ENCODE measurements around the gene PKHD1.
"Not testable (repeated sequence)": the region's sequence is repeated elsewhere in the genome, so short reads cannot be mapped to it uniquely, and the experiment has no call there.

PKHD1 gene

DNA sequence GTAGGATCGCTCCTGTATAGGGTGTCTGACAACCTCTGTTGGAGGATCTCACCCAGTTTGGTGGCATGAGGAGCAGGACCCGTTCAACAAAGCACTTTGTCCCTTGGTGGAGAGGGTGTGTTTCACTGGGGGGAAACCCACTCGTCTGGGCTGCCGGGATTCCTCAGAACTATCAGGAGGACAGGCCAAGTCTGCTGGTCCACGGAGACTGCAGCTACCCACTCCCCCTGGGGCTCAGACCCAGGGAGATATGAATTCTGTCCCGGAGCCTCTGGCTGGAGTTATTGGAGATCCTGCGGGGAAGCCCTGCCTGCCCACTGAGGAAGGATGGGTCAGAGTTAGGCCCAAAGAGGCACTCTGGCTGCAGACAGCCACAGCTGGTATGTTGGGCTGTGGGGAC, 233.1 kb downstream of the PKHD1 start:
- no peak for DNase-seq (ENCODE audit: low read depth)

DNA sequence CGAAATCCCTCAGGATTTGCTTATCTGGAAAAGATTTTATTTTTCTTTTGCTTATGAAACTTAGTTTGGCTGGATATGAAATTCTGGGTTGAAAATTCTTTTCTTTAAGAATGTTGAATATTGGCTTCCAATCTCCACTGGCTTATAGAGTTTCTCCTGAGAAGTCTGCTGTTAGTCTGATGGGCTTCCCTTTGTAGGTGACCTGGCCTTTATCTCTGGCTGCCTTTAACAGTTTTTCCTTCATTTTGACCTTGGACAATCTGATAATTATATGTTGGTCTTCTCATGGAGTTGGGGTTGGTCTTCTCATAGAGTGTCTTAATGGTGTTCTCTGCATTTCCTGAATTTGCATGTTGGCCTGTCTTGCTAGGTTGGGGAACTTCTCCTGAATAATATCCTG, 234.3 kb downstream of the PKHD1 start:
- DNase-seq (ENCODE audit: low read depth): not testable (repeated sequence)

DNA sequence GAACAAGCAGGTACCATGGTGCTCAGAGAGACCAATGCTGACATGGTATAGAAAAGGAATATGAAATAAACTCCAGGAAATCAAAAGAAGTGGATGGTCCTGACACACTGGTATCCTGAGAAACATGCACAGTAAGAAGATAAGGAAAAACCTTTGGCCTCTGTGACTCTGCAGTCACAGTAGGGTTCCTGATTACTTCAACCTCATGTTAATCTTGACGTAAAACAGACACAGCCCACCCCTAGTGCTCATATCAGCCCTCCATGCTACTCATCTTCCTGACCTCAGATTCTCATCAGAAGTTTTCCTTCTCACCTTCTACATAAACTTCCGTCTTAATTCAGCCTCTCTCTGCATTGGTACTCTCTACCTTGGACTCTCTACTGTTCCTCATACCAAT, 240.9 kb downstream of the PKHD1 start:
- DNase-seq (ENCODE audit: low read depth): no peak

DNA sequence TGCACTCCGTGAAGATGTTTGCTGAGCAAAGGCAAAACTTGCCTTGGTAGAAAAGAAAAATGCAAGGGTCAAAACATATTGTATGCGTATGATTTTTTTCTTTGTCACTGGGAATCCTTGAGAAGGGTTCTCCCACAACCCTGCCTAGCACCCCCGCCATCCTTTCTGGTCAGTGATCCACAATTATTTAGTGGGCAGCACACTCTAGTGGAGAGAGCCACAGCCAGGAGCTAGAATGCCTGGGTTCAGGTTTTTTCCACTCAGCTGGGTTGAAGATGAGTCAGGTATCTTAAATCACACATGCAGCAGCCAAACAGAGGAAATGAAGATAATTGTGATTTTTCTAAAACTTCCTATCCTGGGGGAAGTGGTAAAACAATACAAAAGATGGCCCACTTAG, 243.1 kb downstream of the PKHD1 start:
- DNase-seq (ENCODE audit: low read depth): no peak

DNA sequence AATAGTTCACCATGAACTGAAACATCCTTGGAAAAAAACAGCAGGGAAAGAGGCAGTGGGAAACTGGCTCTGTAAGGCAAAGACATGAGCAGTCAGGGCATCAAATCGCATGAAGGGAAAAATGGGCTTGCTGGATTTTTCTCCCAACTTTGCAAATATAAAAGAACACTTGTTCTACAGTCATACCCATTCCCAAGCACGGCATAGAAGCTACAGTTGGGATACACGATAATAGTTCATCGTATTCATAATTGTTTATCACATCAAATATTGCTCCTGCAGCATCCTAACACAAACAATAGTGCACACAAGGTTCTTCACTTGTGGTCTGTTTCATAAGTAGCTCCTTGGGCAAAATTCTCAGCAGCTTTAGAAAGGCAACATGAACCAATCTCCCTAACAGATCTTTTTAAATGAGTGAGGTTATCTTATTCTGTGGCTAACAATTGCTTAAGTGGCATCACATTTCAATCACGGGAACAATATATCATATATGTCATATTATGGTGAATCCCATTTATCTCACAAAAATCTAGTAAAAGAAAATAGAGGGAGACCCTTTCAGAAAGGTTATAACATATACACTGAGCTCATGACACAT, 243.9 kb downstream of the PKHD1 start:
- DNase-seq (ENCODE audit: low read depth): no peak

DNA sequence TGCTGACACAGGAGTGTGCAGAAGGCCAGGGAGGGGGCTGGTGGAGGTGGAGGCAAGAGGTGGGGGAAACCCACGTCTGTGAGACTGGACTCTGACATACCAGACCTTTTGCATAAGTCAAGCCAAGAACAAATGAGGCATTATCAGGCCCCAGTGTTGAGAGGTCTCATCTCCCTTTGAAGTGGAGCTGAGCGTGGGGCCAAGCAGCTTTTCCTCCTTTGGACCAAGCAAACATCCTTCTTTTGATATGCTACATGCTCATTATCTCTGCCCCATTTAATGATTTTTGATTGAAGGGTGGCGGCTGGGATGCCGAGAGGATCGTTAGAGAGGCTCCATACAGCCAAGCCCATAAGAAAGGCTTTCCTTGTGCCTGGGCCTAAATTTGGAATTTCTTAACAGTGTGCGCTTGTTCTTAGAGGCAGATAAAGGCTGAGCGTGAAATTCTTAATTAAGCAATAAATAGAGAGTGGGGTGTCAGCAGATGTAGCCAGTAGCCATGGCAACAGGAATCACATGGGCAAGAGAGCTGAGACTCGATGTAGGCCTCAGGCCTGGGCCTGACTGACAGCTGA, 244.5 kb downstream of the PKHD1 start:
- no peak for DNase-seq (ENCODE audit: low read depth)

DNA sequence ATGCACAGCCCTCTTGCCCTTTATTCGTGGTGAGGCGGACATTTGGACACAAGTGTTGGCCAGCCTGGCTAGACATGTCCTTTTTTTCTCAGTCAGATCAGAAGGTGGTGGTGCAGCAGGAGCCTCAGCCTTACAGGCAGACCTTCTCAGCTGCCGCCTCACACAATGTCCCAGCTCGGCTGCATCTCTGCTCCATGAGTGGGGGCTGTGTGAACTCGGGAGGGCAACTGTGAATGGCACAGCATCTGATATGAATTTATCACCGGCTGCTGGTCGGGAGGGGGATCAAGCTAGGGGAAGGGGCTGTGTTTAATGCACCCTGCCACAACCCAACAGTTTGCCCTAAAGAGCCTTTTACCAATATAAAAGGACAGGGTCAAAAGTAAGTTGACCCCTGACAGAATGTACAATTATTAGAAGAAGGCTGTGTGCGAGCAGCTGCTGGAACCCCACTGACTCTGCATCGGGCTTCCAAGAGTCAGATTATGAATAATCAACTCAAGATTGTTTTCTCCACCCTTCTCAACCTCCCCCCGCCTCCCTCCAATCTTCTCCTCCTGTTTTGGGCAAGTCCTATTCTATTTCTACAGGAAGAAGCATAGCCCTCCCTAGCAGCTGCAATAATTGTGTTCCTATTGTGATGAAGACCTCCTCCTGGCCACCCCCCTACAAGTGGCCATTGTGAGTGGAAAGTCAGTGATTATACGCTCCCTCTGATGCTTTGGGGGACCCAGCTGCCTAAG, 245.2 kb downstream of the PKHD1 start:
- no peak for DNase-seq (ENCODE audit: low read depth)

DNA sequence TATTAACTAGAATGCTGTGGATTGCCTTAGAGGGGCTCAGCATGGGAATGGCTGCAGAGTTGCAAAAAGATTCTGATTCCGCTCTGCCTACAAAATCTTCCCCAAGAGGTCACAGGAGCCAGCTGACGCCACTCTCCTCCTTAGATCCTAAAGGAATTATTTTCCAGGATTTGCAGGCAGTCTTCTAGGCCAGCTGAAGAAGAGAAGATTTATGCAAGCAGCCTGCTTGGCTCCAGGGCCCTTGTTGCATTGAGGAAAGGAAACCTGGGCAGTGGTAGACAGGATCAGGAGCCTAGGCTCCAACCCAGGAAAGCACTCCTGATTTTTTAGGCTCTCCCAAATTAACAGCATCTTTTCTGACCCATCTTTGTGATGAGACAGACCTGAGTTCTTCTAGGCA, 245.8 kb downstream of the PKHD1 start:
- no peak for DNase-seq (ENCODE audit: low read depth)

DNA sequence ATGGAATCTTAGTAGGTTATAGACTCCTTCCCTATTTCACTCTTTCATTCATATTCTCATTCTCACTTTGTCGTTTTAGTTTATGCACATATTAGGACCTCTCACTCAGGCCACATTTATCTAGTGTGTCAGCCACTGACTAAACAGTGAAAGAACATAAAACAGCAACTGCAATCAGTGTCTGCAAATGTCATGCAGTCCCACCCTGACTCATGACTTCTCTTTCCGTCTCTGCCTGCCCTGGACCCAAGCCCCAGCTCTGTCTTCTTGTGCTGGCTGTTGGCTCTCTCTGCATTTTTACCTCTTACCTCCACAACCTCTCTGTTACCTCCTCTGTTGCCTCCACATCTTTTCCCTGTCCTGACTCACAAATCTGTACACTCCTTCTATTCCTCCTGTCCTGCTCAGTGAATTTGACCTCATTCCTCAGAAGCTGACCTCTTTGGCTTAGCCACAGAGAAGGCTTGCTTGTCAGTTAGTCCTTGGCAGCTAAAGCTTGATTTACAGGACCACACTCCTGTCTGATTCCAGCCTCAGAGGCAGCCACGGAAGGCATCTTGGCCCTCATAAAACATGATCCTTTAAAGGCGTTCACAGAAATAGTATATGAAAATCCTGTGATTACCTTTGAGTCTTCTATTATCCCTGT, 247.6 kb downstream of the PKHD1 start:
- DNase-seq (ENCODE audit: low read depth): no peak

DNA sequence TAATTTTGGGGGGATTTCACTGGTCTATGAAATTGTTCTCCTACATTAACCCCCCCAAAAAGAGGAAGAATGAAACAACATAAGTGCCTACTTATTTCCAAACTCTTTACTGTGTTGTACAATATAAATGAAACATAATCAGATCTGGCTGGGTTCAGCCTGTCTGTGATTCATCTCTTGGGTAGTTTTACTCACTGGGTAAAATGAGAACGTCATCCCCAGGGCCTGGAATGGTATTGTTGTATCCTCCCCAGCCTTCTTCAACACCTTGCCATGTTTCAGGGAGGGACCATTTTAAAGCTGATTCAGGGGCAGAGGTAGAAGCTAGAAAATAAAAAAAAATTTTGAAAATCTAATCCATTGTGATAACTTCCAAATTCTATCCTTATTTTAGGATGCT, 256.7 kb downstream of the PKHD1 start:
- no peak for DNase-seq (ENCODE audit: low read depth)

DNA sequence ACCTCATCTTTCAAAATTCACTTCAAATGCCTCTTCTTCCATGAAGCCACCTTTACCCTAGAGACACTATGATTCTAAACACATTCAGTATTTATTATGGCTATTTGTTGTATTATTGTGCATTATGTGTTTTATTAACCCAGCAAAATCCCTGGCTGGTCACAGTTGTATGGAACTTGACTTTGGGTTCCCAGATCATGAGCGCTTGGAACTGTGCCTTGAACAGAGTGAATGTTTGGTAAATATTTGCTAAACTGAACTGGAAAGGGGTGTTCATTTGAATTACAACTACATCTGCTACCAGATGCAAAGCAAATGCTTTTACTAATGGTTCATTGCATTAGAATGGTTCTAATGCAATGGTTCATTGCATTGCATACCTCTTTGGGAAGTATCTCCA, 259.8 kb downstream of the PKHD1 start:
- no peak for DNase-seq (ENCODE audit: low read depth)

DNA sequence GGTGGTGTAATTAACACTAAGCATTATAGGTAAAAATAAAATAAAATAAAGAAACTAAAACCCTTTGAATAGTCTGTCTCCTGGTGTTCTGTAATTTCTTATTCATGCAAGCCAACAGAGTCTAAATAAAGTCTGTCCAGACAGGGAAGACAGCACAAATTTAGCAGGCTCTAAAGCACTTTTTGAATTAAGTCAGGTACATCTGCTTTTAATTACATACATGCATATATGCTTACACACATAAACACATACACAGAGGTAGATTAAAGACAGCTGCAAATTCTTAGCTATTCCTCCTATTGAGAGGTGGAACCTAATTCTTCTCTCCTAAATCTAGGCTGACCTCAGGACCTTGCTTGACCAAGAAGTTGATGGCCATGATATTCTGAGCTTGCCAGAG, 262.5 kb downstream of the PKHD1 start:
- DNase-seq (ENCODE audit: low read depth): no peak

DNA sequence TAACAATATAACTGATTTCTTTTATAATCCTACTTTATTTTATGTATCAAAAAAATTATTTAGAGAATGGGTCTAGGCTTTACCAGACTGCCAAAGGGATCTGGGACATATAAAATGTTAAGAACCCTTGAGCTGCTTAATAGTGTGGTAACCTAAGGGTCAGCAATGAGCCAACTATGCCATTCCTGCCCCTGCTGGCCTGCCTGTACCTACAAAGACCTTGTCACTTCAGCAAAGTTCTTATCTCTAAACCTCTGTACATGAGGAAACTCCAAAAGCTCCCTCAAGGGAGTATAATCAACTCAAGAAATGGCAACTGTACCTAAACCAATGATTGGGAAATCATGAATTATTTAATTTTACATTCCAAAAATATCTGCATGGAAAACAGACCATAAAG, 266.9 kb downstream of the PKHD1 start:
- DNase-seq (ENCODE audit: low read depth): no peak

DNA sequence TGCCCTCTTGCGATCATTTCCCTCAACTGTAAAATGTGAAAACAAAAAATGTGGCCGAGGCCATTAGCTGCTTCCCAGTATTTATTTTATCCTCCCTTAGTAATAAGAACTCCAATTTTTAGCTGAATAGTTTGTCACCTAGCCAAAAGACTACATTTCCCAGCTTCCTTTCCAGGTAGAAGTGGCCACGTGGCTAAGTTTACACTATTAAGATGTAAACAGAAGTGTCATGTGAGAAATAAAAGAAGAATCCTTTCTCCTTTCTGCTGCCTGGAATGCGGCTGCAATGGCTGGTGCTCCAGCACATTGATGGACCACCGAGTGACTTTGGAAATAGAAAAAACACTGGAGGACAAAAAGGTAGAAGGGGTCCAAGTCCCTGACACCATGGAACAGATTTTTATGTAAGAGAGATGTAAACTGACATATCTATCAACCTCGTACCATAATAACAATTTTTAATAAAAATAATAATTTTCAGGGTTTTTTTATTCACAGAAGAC, 268.8 kb downstream of the PKHD1 start:
- DNase-seq (ENCODE audit: low read depth): no peak

DNA sequence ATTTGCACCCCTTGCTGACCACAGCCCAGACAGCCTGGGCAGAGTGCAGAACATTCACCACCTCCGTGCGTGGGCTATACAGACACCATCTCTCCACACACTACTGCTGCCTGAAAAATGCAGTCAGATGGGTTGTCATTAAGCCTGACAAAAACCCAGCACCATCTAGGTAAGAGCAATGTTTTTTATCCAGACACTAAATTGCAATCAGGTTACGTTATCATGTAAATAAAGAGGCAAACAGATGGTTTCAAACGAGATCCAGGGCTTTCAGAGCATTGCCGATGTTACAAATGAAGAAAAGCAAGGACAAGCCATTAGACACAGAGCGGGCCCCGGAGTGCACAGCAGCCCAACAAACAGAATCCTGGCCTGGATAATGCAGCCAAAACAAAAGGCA, 269.6 kb downstream of the PKHD1 start:
- DNase-seq (ENCODE audit: low read depth): no peak

DNA sequence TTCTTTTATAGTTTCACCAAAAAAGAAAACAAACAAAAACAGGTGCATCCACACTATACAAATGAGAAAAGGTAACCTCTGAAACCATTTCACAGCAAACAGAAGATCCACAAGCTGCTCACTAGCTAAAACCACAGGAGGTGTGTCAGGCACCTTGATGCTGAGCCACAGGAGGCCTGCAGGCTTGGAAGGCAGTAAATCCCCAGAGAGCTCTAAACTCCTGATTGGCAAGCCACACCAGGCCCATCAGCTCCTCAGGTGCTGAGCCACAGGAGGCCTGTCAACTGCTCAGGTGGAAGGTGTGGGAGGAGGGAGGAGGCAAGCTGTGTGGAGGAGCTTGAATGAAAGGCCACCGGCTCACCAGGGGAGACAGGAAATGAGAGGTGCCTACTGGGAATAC, 273.0 kb downstream of the PKHD1 start:
- no peak for DNase-seq (ENCODE audit: low read depth)

DNA sequence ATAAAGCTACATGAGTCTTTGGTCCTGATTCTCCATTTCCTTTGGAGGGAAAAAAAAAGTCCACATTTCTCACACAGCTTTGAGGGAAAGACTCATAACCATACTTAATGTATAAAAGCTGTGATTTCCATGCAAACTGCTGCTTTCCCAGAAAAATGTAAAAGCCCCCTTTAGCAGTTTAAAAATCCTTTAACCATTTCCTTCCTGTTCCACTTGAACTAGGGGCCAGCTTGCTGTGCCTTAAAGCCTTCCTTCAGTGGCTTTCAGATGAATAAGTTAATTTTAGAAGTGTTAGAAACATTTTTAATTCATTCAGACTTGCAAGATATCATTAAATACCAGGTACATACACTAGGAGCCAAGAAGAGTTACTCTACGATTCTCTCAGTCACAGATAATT, 273.5 kb downstream of the PKHD1 start:
- DNase-seq (ENCODE audit: low read depth): no peak

DNA sequence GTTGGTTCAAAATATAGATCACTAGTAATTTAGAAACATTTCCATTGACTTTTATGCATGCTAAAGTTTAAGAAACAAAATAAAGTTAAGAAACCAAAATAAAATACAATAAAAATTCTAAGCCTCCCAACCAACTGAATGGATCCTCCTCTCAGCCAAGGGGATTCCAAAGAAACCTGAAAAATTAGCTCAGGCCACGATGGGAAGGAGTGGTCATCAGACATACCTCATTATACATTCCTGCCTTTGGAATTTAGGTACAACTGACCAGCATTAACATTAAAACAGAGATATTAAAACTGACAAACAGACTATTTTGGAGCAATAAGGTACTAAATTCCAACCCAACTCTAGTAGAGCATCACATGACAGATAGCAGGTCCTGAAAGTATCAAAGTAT, 275.2 kb downstream of the PKHD1 start:
- no peak for DNase-seq (ENCODE audit: low read depth)

DNA sequence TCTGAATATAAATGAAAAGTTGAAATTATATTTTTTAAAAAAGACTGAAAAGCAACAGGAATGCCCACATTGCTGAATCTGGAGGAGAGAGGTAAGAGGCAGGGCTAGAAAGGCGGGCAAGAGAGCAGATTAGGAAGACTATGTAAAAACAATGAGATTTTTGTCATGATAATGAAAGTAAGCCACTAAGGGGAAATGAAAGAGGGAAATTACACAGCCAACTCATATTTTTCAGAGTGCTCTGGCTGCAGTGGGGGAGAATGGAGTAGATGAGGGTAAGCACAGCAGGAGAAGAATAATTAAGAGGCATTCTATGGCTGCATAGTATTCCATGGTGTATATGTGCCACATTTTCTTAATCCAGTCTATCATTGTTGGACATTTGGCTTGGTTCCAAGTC, 281.9 kb downstream of the PKHD1 start:
- no peak for DNase-seq (ENCODE audit: low read depth)

DNA sequence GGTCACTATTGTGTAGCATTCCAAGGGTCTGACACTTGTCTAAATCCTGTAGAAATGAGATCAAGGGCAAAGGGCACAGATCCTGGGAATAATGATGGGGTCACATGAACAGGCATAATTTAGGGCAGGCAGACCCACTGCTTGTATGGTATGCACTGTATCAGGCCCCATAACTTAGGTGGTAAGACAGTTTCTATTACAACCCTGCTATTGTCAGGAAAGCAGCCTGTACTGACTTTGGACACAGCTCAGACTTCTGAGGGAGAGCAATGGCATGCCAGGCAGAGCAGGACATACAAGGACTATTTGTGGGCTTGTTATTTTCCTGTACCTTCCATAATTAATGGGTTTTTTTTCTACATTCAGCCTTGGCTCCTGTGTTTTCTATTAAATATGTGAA, 286.8 kb downstream of the PKHD1 start:
- no peak for DNase-seq (ENCODE audit: low read depth)

DNA sequence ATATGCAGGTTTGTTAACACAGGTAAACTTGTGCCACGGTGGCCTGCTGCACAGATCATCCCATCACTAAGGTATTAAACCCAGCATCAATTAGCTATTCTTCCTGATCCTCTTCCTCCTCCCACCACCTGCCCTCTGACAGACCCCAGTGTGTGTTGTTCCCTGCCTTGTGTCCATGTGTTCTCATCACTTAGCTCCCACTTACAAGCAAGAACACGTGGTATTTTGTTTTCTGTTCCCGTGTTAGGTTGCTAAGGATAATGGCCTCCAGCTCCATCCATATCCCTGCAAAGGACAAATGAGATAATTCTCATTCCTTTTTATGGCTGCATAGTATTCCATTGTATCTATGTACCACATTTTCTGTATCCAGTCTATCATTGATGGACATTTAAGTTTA, 294.0 kb downstream of the PKHD1 start:
- DNase-seq (ENCODE audit: low read depth): no peak

DNA sequence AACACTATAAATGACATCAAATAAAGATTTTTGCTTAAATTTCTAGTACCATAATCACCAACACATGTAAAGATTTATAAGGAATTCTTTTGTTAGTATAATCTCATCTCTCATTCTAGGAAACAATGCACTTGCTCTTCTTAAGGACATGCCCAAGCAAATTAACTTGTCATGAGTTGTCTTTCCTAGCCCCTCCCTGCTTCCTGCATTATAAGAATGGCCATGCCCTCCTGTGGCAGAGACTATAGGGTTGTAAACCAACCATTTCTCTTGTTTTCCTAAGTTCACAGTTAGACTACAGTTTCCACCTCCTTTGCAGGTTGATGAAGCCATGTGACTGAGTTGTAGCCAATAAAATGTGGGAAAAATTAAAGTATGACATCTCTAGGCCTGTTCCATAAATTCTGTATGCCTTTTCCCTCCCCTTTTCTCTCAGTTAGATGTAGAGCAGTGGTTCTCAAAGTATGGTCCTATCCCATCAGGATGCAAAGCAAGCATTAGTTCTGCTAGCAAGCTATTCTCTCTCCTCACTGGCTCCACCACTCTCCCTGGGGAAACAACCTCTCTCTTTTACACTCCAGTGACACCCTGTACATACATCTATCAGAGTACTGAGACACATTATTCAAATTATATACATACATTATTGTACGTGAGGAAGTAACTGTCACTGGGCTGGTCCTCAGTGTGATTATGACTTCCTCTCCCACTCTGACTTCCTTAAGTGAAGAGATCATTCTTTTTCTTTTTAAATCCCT, 295.0 kb downstream of the PKHD1 start:
- DNase-seq (ENCODE audit: low read depth): no peak

Data from stimulated activated CD8-positive, alpha-beta memory T cell treated with anti-CD3 and anti-CD28 coated beads, Interleukin-15, amount 100 ng/mL, for 24 hours (primary cell).